ELF-1 (cell line): ENCODE data around the gene PLIN3.
"Not testable (repeated sequence)": the region's sequence is repeated elsewhere in the genome, so short reads cannot be mapped to it uniquely, and the experiment has no call there.

Source experiments
- DNase-seq: peaks from one replicate; pipeline ENCODE4 v3.0.0-alpha.2; 2016; ENCODE audit warnings: low read depth, low spot score

PLIN3 gene

DNA sequence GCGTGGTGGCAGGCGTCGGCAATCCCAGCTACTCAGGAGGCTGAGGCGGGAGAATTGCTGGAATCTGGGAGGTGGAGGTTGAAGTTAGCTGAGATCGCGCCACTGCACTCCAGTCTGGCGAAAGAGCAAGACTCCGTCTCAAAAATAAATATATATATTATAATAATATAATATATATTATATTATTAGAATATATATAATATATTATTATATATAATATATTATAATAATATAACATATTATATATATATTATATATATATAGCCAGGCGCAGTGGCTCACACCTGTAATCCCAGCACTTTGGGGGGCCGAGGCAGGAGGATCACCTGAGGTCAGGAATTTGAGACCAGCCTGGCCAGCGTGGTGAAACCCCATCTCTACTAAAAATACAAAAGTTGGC, 25.5 kb upstream of the PLIN3 start:
- not testable (repeated sequence) for DNase-seq

- DNase-seq = no peak
These were observed 23.6 kb upstream of the PLIN3 start for GRCh38 chr19:4891066-4891465.

GRCh38 chr19:4889034-4889815, 21.8 kb upstream of the PLIN3 start:
- no peak for DNase-seq

DNA sequence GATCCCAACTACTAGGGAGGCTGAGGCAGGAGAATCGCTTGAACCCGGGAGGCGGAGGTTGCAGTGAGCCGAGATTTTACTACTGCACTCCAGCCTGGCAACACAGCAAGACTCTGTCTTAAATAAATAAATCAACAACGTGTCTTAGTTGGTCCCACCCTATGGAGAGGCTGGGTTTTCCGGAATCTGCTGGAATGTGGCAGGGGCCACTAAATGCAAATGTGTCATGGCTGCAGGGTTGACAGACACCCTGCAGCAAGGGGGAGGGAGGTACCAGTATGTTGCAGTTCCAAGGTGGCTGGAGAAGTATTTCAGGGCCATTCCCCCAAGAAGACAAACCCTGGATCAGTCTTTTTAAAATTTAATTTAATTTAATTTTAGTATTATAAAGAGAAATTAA, 20.3 kb upstream of the PLIN3 start:
- DNase-seq = not testable (repeated sequence)

- not testable (repeated sequence) for DNase-seq
These were observed 17.5 kb upstream of the PLIN3 start for GRCh38 chr19:4884993-4885392.

- DNase-seq = not testable (repeated sequence)
These were observed 15.4 kb upstream of the PLIN3 start for GRCh38 chr19:4882874-4883273.

- no peak for DNase-seq
These were observed 11.6 kb upstream of the PLIN3 start for GRCh38 chr19:4879041-4879440.

- no peak for DNase-seq
These were observed 11.1 kb upstream of the PLIN3 start for GRCh38 chr19:4878491-4878968.

DNA sequence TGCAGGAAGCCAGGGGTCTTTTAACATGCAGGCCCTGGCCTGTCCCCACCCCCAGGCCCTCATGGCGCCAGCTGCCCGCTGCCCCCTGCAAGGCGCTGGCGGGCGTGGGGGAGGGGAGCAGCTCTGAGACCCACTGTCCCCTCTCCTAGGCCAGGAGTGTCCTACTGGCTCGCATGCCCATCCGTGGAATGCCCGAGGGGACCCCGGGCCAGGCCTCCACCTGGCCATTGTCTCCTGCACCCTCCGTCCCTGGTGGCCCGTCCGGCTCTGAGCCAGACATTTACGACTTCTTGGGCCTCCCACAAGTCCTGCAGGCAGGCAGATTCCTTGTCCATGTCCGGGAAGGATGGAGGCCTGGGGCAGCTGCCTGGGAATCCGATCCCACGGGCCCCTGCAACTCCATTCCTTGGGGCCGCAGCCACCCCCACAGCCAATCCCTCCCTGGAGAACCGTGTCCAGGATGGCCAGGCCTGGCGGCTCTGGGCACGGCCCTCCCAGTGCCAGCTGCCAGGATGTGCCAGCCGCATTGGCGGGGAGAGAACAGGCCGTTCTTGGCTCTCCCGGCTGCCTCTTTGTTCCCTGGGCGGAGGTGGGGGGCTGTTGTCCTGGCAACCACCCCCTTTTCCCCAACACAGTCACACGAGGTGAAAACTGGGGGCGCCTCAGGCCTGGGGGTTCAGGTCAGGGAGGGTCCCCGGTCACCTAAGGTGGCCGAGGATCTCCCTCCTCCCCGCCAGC, 10.5 kb upstream of the PLIN3 start:
- DNase-seq = peak; percentile 89

DNA sequence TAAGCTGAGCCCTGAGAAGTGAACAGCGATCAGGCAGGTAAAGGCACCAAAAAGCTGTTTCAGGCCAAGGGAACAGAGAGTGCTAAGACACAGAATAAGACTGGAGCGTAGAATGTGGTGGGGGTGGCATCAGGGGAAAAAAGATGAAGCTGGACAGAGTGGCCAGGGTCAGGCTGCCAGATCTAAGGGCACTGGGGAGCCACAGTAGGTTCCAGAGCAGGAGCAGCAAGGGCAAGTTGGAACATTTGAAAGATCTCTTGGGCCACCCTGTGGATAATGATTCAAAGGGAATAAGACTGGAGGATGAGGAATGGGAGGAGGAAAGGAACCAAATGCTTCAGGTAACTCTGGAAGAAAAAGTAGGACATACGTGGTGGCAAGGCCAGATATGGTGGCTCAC, 6.5 kb upstream of the PLIN3 start:
- no peak for DNase-seq

- DNase-seq = no peak
These were observed 4.2 kb upstream of the PLIN3 start for GRCh38 chr19:4871711-4872110.

DNA sequence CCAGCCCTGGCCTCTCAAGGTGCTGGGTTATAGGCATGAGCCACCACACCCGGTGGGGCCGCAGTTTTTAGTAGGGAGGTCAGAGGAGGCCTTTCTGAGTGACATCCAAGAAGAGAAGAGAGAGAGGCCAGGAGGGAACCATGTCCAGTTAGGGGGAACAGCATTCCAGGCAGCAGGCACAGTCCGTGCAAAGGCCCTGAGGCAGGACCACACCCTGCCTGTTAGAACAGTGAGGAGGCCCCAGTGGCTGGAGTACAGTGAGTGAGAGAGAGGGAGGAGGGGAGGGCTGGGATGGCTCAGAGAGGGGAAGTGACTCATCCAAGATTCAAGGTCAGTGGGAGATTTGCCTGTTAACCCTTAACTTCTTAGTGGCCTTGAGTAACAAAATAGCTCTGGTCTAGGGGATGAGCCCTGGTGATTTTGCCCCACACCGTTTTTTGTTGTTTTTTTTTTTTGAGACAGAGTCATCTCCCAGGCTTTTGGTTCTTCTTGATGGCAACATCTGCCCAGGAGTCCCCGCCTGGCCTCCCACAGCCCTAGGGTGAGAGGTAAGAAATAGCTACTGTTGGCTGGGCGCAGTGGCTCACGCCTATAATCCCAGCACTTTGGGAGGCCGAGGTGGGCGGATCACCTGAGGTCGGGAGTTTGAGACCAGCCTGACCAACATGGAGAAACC, 2.7 kb upstream of the PLIN3 start:
- DNase-seq = peak; percentile 88

- DNase-seq = no peak
These were observed 893 bp upstream of the PLIN3 start for GRCh38 chr19:4868286-4868834.

DNA sequence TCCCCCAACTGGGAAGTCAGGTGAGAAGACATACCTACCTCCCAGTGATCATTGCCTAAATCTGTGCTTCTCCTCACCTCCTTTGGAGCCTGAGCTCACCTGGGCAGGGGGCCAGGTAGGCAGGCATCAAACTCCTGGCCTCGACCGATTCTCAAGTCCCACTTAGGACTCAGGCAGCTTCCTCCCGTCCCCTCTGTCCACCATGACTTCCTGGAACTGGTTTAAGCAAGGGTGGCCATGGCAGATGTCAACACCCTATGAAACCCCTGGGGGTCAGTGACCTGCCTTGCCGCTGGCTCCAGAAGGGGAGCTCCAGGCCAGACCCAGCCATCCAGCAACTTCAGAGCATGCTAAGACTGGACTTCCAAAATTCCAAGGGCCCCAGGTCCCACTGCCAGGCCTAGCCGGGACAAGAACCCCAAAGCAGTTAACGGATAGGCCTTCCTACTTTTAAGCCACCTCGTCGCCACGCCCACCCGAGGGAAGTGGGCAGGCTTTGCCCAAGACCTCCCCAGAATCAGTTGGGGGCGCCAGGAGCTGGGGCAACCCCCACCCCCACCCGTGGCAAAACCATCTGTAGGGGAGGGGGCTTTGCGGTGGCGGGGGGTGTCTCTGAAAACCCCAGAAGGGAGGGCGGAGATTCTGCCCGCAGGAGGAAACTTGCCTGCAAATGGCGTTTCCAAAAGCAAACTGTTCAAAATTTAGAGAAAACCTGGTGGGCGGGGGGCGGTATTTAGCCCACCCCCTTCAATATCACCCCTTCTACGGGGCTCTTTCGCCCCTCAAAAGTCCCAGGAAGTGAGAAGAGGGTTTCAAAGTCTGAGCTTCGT, 657 bp downstream of the PLIN3 start:
- peak; percentile 46 for DNase-seq

GRCh38 chr19:4861147-4861546, 6.3 kb downstream of the PLIN3 start:
- DNase-seq = peak; percentile 43

- no peak for DNase-seq
These were observed 7.8 kb downstream of the PLIN3 start for GRCh38 chr19:4859697-4860096.

DNA sequence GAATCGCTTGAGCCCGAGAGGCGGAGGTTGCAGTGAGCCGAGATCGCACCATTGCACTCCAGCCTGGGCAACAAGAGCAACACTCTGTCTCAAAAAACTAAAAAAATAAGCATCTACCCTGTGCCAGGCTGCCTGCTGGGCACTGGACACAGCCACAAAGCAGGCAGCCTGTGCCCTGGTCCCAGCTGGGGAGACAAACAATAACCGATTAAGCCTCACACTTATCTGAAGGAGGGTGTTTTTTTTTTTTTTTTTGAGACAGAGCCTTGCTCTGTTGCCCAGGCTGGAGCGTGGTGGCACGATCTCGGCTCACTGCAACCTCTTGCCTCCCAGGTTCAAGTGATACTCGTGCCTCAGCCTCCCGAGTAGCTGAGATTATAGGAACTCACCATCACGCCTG, 11.0 kb downstream of the PLIN3 start:
- DNase-seq = not testable (repeated sequence)

GRCh38 chr19:4853506-4853905, 14.0 kb downstream of the PLIN3 start:
- not testable (repeated sequence) for DNase-seq

- no peak for DNase-seq
These were observed 15.0 kb downstream of the PLIN3 start for GRCh38 chr19:4852484-4852883.

DNA sequence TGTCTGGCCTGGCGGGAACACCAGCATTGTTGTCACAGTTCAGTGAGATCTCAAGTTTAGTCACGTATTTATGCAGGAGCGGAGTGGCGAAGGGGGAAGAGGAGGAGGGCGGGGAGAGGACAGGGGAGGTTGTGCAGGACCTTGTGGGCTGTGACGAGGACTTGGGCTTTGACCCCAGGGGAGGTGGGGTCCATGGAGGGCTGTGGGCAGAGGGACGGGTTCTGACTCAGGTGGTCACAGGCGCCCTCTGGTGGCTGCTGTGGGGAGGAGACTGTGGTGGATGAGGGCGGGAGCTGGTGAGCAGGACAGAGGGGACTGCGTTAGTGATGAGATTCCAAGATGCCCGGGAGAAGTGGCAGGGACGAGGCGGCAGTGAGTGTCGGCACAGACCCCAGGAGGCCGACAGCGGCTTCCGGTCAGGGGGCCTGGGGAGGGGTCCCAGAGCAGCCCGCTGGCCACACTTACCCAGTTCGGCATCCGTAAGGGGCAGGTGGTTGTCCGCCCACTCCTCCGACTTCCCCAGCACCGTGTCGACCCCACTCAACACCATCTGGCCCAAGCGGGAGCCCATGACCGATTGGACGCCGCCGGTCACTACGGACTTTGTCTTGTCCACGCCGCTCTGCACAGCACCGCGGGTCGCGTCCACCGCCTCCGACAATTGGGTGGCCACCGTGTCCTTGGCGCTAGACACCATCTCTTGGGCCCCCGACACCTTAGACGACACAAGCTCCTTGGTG, 15.7 kb downstream of the PLIN3 start:
- DNase-seq = peak; percentile 92
